Measurements from ENCODE around the gene BDKRB1.

The BDKRB1 gene

GRCh38 chr14:96261053-96261452, 5.0 kb downstream of the BDKRB1 start:
- Histone ChIP-seq H3F3A (ENCODE audit: control insufficient read depth, insufficient read depth) (no peaks in the 10 kb centered on the region), H3K9me2 (replicated peaks; ENCODE audit: control insufficient read depth, low read length) (no peaks in the 10 kb centered on the region), H3K4me2 (ENCODE audit: low read length) (no peak overlapping the region), H3K4me1 (ENCODE audit: control insufficient read depth, low read length) (no peaks in the 10 kb centered on the region), H3K36me3 (ENCODE audit: control insufficient read depth, low read length) (no peaks in the 10 kb centered on the region), H3K27me3 (ENCODE audit: control insufficient read depth, low read length) (peaks cover 11% of the 10 kb centered on the region), H3K4me3 (ENCODE audit: low read length) (no peak overlapping the region), H4K20me1 (ENCODE audit: control insufficient read depth, insufficient read depth, low read depth, low read length) (no peaks in the 10 kb centered on the region), H3K79me2 (ENCODE audit: control insufficient read depth, low read length) (no peaks in the 10 kb centered on the region), H3K9me3 (ENCODE audit: control insufficient read depth, insufficient read depth, low read length) (no peaks in the 10 kb centered on the region), H3K27ac (ENCODE audit: low read depth, low read length) (no peak overlapping the region)
- TF ChIP-seq EZH2phosphoT487 (IDR thresholded peaks at IDR 0.05; ENCODE audit: borderline replicate concordance, low read length) (no peak), CTCF (IDR thresholded peaks at IDR 0.05; ENCODE audit: low read depth, low read length, poor library complexity, severe bottlenecking) (no peak)

- Histone ChIP-seq H3K79me2 (ENCODE audit: control insufficient read depth, low read length) (no peaks in the 10 kb centered on the region), H3F3A (ENCODE audit: control insufficient read depth, insufficient read depth) (no peaks in the 10 kb centered on the region), H3K27me3 (ENCODE audit: control insufficient read depth, low read length) (peaks cover 11% of the 10 kb centered on the region), H3K9me2 (replicated peaks; ENCODE audit: control insufficient read depth, low read length) (no peaks in the 10 kb centered on the region), H3K4me1 (ENCODE audit: control insufficient read depth, low read length) (no peaks in the 10 kb centered on the region), H3K36me3 (ENCODE audit: control insufficient read depth, low read length) (no peaks in the 10 kb centered on the region), H3K4me2 (ENCODE audit: low read length) (no peak overlapping the region), H3K9me3 (ENCODE audit: control insufficient read depth, insufficient read depth, low read length) (no peaks in the 10 kb centered on the region), H3K27ac (ENCODE audit: low read depth, low read length) (no peak overlapping the region), H4K20me1 (ENCODE audit: control insufficient read depth, insufficient read depth, low read depth, low read length) (no peaks in the 10 kb centered on the region), H3K4me3 (ENCODE audit: low read length) (no peak overlapping the region)
- TF ChIP-seq CTCF (IDR thresholded peaks at IDR 0.05; ENCODE audit: low read depth, low read length, poor library complexity, severe bottlenecking) = no peak
- no peak for TF ChIP-seq EZH2phosphoT487 (IDR thresholded peaks at IDR 0.05; ENCODE audit: borderline replicate concordance, low read length)
Observed at GRCh38 chr14:96261772-96262655, 6.0 kb downstream of the BDKRB1 start.

GRCh38 chr14:96263347-96264199, 7.6 kb downstream of the BDKRB1 start:
- H4K20me1 ChIP-seq (ENCODE audit: control insufficient read depth, insufficient read depth, low read depth, low read length) = no peaks in the 10 kb centered on the region
- H3K27me3 ChIP-seq (ENCODE audit: control insufficient read depth, low read length) = peaks cover 11% of the 10 kb centered on the region
- H3K4me2 ChIP-seq (ENCODE audit: low read length) = no peak overlapping the region
- H3K9me3 ChIP-seq (ENCODE audit: control insufficient read depth, insufficient read depth, low read length) = no peaks in the 10 kb centered on the region
- no peaks in the 10 kb centered on the region for H3K79me2 ChIP-seq (ENCODE audit: control insufficient read depth, low read length)
- TF ChIP-seq CTCF (IDR thresholded peaks at IDR 0.05; ENCODE audit: low read depth, low read length, poor library complexity, severe bottlenecking) = no peak
- H3K4me3 ChIP-seq (ENCODE audit: low read length) = no peak overlapping the region
- no peaks in the 10 kb centered on the region for H3K9me2 ChIP-seq (replicated peaks; ENCODE audit: control insufficient read depth, low read length)
- no peaks in the 10 kb centered on the region for H3K4me1 ChIP-seq (ENCODE audit: control insufficient read depth, low read length)
- H3F3A ChIP-seq (ENCODE audit: control insufficient read depth, insufficient read depth) = no peaks in the 10 kb centered on the region
- H3K36me3 ChIP-seq (ENCODE audit: control insufficient read depth, low read length) = no peaks in the 10 kb centered on the region
- no peak overlapping the region for H3K27ac ChIP-seq (ENCODE audit: low read depth, low read length)

Measured in DOHH2 (cell line).